KG1 (cell line): ENCODE data around the gene SNRNP70.
"Not testable (repeated sequence)": the region's sequence is repeated elsewhere in the genome, so short reads cannot be mapped to it uniquely, and the experiment has no call there.

ENCODE experiments used
- DNase-seq: peaks from one replicate; lab custom pipeline; 2025; lab: John Stamatoyannopoulos, UW

The SNRNP70 gene, protein sequence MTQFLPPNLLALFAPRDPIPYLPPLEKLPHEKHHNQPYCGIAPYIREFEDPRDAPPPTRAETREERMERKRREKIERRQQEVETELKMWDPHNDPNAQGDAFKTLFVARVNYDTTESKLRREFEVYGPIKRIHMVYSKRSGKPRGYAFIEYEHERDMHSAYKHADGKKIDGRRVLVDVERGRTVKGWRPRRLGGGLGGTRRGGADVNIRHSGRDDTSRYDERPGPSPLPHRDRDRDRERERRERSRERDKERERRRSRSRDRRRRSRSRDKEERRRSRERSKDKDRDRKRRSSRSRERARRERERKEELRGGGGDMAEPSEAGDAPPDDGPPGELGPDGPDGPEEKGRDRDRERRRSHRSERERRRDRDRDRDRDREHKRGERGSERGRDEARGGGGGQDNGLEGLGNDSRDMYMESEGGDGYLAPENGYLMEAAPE

DNA sequence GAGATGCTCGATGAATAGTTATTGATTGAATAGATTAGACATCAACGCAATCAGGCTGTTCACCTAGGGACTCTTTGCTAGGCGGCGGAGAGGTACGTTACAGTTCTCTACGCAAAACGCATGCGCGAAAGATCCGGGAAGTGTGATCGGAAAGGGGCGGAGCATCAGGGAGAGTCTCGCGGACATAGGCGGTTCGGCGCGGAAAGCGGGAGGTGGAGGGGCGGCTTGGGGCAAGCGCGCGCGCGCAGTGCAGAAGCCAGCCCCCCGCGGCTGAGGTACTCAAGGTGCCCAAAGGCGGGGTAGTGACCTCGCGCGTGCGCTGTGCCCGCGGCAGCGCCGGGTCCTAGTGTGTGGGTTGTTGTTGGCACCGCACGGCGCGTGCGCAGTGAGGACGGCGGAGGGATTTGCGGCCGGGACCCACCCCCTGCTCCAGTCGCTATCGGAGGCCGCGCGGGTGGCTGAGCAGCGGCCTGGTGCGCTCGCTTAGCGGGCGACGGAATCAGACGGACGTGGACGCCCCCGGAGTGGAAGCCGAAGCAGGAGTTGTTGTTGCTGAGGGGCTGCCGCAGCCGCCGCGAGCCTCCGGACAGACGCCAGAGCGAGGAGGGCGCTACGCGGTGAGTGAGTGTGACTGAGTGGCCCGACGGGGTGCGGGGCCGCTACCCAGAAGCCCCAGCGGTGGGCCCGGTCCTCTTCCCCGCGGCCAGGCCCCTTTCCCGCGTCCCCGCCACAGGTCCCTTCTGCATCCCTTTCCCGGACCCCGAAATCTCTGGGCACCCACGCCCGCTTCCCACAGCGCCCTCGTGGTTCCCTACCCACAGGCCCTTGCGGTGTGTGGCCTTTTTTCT lies at the start of gene SNRNP70:
SNRNP70 (plus strand) TSS at position 432 of the 848 bp plus-strand sequence. CDS start 964 bp downstream, outside the sequence.
- peak; percentile 94 for DNase-seq

- not testable (repeated sequence) for DNase-seq
Measured at GRCh38 chr19:49036815-49037214, 48.4 kb upstream of the SNRNP70 start, which contains the start of gene CGB1. CGB1 (minus strand) TSS chr19:49036895; CDS start chr19:49036711, 184 bp downstream.

GRCh38 chr19:49038111-49038510 lies 47.1 kb upstream of the SNRNP70 start:
- not testable (repeated sequence) for DNase-seq

GRCh38 chr19:49038557-49039276 lies 46.5 kb upstream of the SNRNP70 start:
- not testable (repeated sequence) for DNase-seq

GRCh38 chr19:49039736-49040135 lies 45.5 kb upstream of the SNRNP70 start:
- DNase-seq, result not testable (repeated sequence)

DNA sequence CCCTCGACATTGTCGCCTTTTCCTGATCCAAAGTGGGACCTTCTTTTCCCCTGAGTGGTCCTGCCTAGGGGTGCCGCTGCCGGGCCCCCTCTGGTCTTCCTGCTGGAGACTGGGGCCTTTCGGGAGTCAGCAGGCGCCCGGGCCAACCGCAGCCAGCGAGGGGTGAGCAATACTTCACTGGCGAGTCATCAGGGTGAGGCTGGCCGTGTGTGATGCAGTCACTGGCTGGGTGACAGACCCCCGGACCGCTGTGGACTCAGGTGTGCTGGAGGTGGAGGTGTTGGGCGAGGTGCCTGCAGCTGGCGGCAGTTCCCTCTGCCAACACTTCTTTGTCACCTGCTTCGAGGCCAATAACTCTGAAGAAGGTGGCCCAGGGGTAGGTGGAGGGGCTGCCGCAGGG lies 43.1 kb upstream of the SNRNP70 start:
- DNase-seq, result no peak

DNA sequence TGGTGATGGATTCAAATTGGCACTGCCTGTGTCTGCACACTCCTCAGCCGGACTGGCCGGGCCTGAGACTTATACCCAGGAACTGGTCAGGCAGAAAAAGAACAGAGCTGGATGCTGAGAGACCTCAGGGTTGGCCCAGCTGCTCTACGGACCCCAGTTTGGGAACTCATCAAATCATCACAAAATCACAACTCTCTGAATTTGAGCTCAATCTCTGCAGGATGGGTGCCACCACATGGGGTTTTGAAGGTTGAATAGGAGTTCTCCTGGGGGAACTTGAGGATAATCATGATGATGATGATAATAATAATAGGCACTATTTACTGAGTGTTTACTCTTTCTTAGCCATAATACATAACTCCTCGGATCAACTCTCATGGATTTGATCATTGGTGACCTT lies 42.6 kb upstream of the SNRNP70 start:
- DNase-seq, result not testable (repeated sequence)

GRCh38 chr19:49043548-49043947 lies 41.7 kb upstream of the SNRNP70 start, which contains the start of gene CGB5:
CGB5 (plus strand) TSS chr19:49043848; CDS start chr19:49044210, 362 bp downstream.
- not testable (repeated sequence) for DNase-seq

DNA sequence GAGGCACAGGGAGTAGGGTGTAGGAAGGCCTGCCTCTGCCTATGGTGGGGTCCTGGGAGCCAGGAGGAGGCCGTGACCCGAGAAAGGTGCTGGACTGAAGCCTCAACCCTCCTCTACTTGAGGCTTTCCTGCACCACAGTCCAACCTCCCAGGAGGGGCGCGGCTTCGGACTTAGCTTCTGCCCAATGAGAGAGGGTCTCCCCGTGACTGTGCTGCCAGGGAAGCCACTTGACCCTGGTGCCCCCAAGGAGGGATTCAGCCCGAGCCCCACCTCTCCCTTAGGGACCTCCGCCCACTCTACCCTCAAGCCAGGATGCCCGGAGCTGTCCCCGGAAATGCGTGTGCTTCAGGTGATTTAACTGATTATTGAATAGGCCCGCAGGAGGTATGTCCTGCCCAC lies 36.2 kb upstream of the SNRNP70 start, which contains the start of gene CGB8:
CGB8 (minus strand) TSS at position 101 of the 400 bp plus-strand sequence. CDS start 372 bp downstream, outside the sequence.
- DNase-seq, result not testable (repeated sequence)

- not testable (repeated sequence) for DNase-seq
Measured at GRCh38 chr19:49049834-49050233, 35.4 kb upstream of the SNRNP70 start.

GRCh38 chr19:49050376-49051033 lies 34.7 kb upstream of the SNRNP70 start:
- DNase-seq, result not testable (repeated sequence)

GRCh38 chr19:49056101-49056901 lies 28.9 kb upstream of the SNRNP70 start:
- DNase-seq, result no peak

DNA sequence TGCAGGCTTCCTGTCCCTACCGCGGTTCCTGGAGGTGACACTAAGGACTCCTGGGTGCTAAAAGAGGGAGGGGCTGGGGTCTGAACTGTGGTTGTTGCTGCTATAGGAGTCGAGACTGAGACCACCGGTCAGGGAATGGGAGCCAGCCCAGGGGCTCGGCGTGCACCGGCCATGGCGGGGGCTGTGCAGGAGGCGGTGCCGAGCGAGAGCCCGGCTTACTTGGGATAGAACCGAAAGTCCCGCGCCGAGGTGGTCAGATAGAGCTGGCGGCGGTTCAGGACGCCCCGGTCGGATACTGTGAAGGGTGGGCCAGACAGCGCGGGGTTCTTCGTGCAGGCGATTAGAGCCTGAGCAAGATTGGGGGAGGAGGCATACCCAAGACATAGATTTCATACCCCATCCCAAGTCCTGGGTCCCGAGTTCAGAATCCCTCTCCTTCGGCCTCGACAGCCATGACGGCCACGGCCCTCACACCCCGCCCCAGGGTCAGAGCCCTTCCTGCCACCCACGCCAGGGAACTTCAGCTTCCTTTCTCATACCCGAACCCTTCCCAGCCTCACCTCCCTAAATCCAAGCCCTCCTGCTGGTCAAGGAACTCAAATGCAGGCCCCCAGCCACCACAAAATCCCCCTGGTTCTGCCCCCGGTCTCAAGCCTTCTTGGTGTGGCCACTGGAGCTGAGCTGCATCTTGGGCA lies 28.2 kb upstream of the SNRNP70 start:
- DNase-seq, result not testable (repeated sequence)

- no peak for DNase-seq
Measured at GRCh38 chr19:49057636-49058234, 27.5 kb upstream of the SNRNP70 start, which contains the start of gene CGB7. CGB7 (minus strand) TSS chr19:49057749; CDS start chr19:49055375, 2,374 bp downstream.

GRCh38 chr19:49058562-49058961 lies 26.7 kb upstream of the SNRNP70 start:
- no peak for DNase-seq

- DNase-seq, result no peak
Measured at GRCh38 chr19:49059053-49059452, 26.2 kb upstream of the SNRNP70 start.

DNA sequence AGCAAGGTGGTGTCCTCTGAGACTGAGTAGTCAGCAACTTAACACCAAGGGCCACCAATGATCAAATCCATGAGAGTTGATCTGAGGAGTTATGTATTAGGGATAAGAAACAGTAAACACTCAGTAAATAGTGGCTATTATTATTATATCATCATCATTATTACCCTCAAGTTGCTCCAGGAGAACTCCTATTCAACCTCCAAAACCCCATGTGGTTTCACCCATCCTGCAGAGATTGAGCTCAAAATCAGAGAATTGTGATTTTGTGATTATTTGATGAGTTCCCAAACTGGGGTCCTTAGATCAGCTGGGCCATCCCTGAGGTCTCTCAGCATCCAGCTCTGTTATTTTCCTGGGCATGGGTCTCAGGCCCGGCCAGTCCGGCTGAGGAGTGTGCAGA lies 24.3 kb upstream of the SNRNP70 start:
- no peak for DNase-seq

- no peak for DNase-seq
Measured at GRCh38 chr19:49061445-49061844, 23.8 kb upstream of the SNRNP70 start.

GRCh38 chr19:49064029-49064629 lies 21.1 kb upstream of the SNRNP70 start:
- no peak for DNase-seq
